Anterior cingulate cortex (tissue), 58 donors: ENCODE results near the gene SCGB3A1.

ENCODE experiments used
- DNase-seq, 58 donors: peaks; one replicate each; lab custom pipeline; 2025; lab: John Stamatoyannopoulos, UW

The SCGB3A1 gene

GRCh38 chr5:180607861-180608571, 16.7 kb upstream of the SCGB3A1 start:
- no peak for DNase-seq

GRCh38 chr5:180606215-180606785, 15.0 kb upstream of the SCGB3A1 start:
- no peak for DNase-seq

- DNase-seq = peak in 9 of 58 donors; percentile 5 to 37 (median 10)
These were observed 14.4 kb upstream of the SCGB3A1 start for GRCh38 chr5:180605554-180606214.

- DNase-seq = no peak
These were observed 13.0 kb upstream of the SCGB3A1 start for GRCh38 chr5:180604271-180604670.

- no peak for DNase-seq
These were observed 11.8 kb upstream of the SCGB3A1 start for GRCh38 chr5:180603076-180603594.

- DNase-seq = no peak
These were observed 11.3 kb upstream of the SCGB3A1 start for GRCh38 chr5:180602481-180603075.

- DNase-seq = no peak
These were observed 10.5 kb upstream of the SCGB3A1 start for GRCh38 chr5:180601591-180602480.

GRCh38 chr5:180600554-180601041, 9.3 kb upstream of the SCGB3A1 start:
- DNase-seq = no peak

GRCh38 chr5:180599981-180600553, 8.8 kb upstream of the SCGB3A1 start:
- DNase-seq = no peak

GRCh38 chr5:180599590-180599914, 8.3 kb upstream of the SCGB3A1 start:
- no peak for DNase-seq

GRCh38 chr5:180598797-180599589, 7.7 kb upstream of the SCGB3A1 start:
- DNase-seq = no peak

GRCh38 chr5:180598316-180598701, 7.0 kb upstream of the SCGB3A1 start:
- DNase-seq = no peak

GRCh38 chr5:180596668-180597231, 5.5 kb upstream of the SCGB3A1 start:
- no peak for DNase-seq

GRCh38 chr5:180596115-180596667, 4.9 kb upstream of the SCGB3A1 start:
- no peak for DNase-seq

- no peak for DNase-seq
These were observed 4.2 kb upstream of the SCGB3A1 start for GRCh38 chr5:180595381-180596114.

GRCh38 chr5:180595046-180595379, 3.7 kb upstream of the SCGB3A1 start:
- peak in 1 of 58 donors; percentile 30 for DNase-seq

- no peak for DNase-seq
These were observed 3.2 kb upstream of the SCGB3A1 start for GRCh38 chr5:180594311-180595045.
